ENCODE results near the gene NRBF2.

DNA sequence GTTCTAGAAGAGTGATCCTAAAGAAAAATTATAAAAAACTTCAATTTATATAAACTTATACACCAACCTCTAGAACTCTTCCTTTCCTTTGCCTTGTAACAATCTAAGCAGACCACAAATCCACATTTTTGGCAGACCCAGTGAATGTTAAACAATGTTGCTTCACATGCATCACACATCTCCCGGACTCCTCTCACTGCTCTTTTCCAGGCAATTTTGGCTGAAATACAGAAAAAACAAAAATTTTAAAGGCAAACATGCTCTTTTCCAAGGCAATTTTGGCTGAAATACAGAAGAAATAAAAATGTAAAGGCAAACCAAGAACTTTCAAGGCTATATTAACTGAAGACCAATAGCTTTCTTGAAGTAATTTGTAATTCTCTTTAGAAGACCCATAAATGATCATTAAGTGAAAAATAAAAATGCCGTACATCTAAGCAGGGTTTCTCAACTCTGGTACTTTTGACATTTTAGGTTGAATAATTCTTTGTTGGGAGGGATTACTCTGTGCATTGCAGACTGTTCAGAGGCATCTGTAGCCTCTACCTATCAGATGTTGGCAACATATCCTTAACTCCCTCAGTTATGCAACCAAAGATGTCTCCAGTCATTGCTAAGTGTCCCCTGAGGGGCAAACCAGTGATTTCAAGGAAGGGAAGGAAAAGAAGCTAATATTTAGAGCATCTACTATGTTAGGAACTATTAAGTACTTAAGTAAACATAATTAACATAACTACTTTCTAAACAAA, 64.4 kb downstream of the NRBF2 start:
- TF ChIP-seq, protein P1, sequence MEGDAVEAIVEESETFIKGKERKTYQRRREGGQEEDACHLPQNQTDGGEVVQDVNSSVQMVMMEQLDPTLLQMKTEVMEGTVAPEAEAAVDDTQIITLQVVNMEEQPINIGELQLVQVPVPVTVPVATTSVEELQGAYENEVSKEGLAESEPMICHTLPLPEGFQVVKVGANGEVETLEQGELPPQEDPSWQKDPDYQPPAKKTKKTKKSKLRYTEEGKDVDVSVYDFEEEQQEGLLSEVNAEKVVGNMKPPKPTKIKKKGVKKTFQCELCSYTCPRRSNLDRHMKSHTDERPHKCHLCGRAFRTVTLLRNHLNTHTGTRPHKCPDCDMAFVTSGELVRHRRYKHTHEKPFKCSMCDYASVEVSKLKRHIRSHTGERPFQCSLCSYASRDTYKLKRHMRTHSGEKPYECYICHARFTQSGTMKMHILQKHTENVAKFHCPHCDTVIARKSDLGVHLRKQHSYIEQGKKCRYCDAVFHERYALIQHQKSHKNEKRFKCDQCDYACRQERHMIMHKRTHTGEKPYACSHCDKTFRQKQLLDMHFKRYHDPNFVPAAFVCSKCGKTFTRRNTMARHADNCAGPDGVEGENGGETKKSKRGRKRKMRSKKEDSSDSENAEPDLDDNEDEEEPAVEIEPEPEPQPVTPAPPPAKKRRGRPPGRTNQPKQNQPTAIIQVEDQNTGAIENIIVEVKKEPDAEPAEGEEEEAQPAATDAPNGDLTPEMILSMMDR (IDR thresholded peaks at IDR 0.05; ENCODE audit: poor library complexity), result no peak
- no peak for TF ChIP-seq EZH2phosphoT487 (IDR thresholded peaks at IDR 0.05; ENCODE audit: low read depth, severe bottlenecking, unreplicated experiment)
